CD14-positive monocyte (primary cell): Measurements from ENCODE around the gene TARS1. TPM values are rescaled to one million over a fixed set of nuclear protein-coding genes. Genes with fewer than 3 reads are reported as not detected.

Experiments used
- DNase-seq, 3 donors: peaks; one replicate each; pipeline ENCODE4 v3.0.0-alpha.2; 2011 to 2022
- H2AFZ ChIP-seq: 2 replicates; pipeline ENCODE4 v1.6.0; 2012; ENCODE audit warnings: mild to moderate bottlenecking, low read depth, low read length, inconsistent platforms; ENCODE audit not compliant: insufficient read depth, poor library complexity, severe bottlenecking
- H3K27ac ChIP-seq, 2 donors: 1 replicate in 1 of 2; 2 replicates in 1 of 2; pipeline ENCODE4 v1.5.1; 2012 to 2013; ENCODE audit warnings: low read length in 2 of 2, control low read depth in 1 of 2, inconsistent platforms in 1 of 2, low read depth in 1 of 2, mild to moderate bottlenecking in 1 of 2
- H3K27me3 ChIP-seq, 2 donors: one replicate each; pipeline versions ENCODE4 v1.6.0 to v1.6.1; 2011 to 2013; ENCODE audit warnings: low read length in 2 of 2; ENCODE audit not compliant: control insufficient read depth in 2 of 2, insufficient read depth in 2 of 2
- H3K36me3 ChIP-seq, 2 donors: replicated peaks in 1 of 2; 1 replicate in 1 of 2; 2 replicates in 1 of 2; pipeline versions ENCODE4 v1.5.1 to v1.6.1; 2012 to 2013; ENCODE audit warnings: low read length in 2 of 2, control low read depth in 1 of 2, inconsistent platforms in 1 of 2, mild to moderate bottlenecking in 1 of 2; ENCODE audit not compliant: insufficient read depth in 2 of 2, control insufficient read depth in 1 of 2
- H3K4me1 ChIP-seq, 2 donors: 1 replicate in 1 of 2; 2 replicates in 1 of 2; pipeline versions ENCODE4 v1.5.1 to v1.6.1; 2012 to 2013; ENCODE audit warnings: low read length in 2 of 2, control low read depth in 1 of 2, inconsistent platforms in 1 of 2, mild to moderate bottlenecking in 1 of 2, moderate library complexity in 1 of 2; ENCODE audit not compliant: insufficient read depth in 2 of 2, control insufficient read depth in 1 of 2
- H3K4me2 ChIP-seq: replicated peaks from 2 replicates; pipeline ENCODE3; 2012; ENCODE audit warnings: low read length, moderate library complexity, mild to moderate bottlenecking; ENCODE audit not compliant: poor library complexity, severe bottlenecking; ENCODE audit errors: extremely low read depth
- H3K4me3 ChIP-seq, 3 experiments: fragments of 200-600 bp in 1 of 3; sonication (generic) in 1 of 3; replicated peaks in 1 of 3; 1 replicate in 2 of 3; 2 replicates in 1 of 3; pipeline ENCODE4 v1.5.1; 2011 to 2013; ENCODE audit warnings: low read length in 3 of 3, mild to moderate bottlenecking in 3 of 3, control low read depth in 2 of 3, low read depth in 2 of 3, inconsistent platforms in 1 of 3, moderate library complexity in 1 of 3
- H3K79me2 ChIP-seq: 2 replicates; pipeline ENCODE4 v1.6.0; 2012; ENCODE audit warnings: mild to moderate bottlenecking, control low read depth, inconsistent platforms, low read length, moderate library complexity; ENCODE audit not compliant: insufficient read depth
- H3K9ac ChIP-seq: 2 replicates; pipeline ENCODE4 v1.6.0; 2017; ENCODE audit warnings: low read length, mild to moderate bottlenecking; ENCODE audit not compliant: insufficient read depth, poor library complexity, severe bottlenecking
- H3K9me3 ChIP-seq, 2 donors: replicated peaks in 1 of 2; 1 replicate in 1 of 2; 2 replicates in 1 of 2; pipeline versions ENCODE4 v1.5.1 to v1.6.1; 2012 to 2013; ENCODE audit warnings: low read length in 2 of 2, control low read depth in 1 of 2; ENCODE audit not compliant: control insufficient read depth in 1 of 2, insufficient read depth in 1 of 2
- H4K20me1 ChIP-seq: 2 replicates; pipeline ENCODE4 v1.6.0; 2012; ENCODE audit warnings: mild to moderate bottlenecking, low read length, control low read depth, moderate library complexity; ENCODE audit not compliant: insufficient read depth
- H3K27ac Mint-ChIP-seq, 7 donors: one replicate each; pipeline ENCODE4 v1.8.0; 2020; ENCODE audit warnings: mild to moderate bottlenecking in 7 of 7, mixed read lengths in 7 of 7, moderate library complexity in 6 of 7, inconsistent platforms in 2 of 7
- H3K27me3 Mint-ChIP-seq, 3 donors: one replicate each; pipeline ENCODE4 v1.8.0; 2021 to 2022; ENCODE audit warnings: low read depth in 3 of 3, mild to moderate bottlenecking in 3 of 3, mixed read lengths in 3 of 3, moderate library complexity in 3 of 3, inconsistent platforms in 1 of 3
- H3K36me3 Mint-ChIP-seq, 2 donors: one replicate each; pipeline ENCODE4 v1.8.0; 2020; ENCODE audit warnings: mixed read lengths in 2 of 2, inconsistent platforms in 1 of 2, mild to moderate bottlenecking in 1 of 2
- H3K4me1 Mint-ChIP-seq: one replicate; pipeline ENCODE4 v1.8.0; 2020; ENCODE audit warnings: mild to moderate bottlenecking, mixed read lengths
- H3K4me3 Mint-ChIP-seq, 2 donors: one replicate each; pipeline ENCODE4 v1.8.0; 2020; ENCODE audit warnings: mild to moderate bottlenecking in 2 of 2, mixed read lengths in 2 of 2, moderate library complexity in 1 of 2
- H3K9me3 Mint-ChIP-seq, 7 donors: one replicate each; pipeline ENCODE4 v1.8.0; 2020 to 2022; ENCODE audit warnings: mixed read lengths in 7 of 7, mild to moderate bottlenecking in 6 of 7, moderate library complexity in 6 of 7, inconsistent platforms in 2 of 7
- CTCF ChIP-seq: fragments of 200-600 bp; IDR thresholded peaks from one replicate; pipeline ENCODE4 v1.8.0; 2022; ENCODE audit warnings: antibody characterized with exemption, mild to moderate bottlenecking
- WGBS: methylation state at CpG from one replicate; pipeline ENCODE4 v1.1.5; 2013; ENCODE audit warnings: missing lambda C conversion rate; ENCODE audit not compliant: insufficient coverage; 5-methylcytosine and 5-hydroxymethylcytosine counted together
- intact Hi-C, 2 donors: fragments of 100-400 bp; cut with micrococcal nuclease; formaldehyde crosslinking; loops; one replicate each; pipeline versions ENCODE4 v1.15.0 to v1.15.1; 2023
- polyA plus RNA-seq, 3 donors: library from polyadenylated mRNA; depleted of rRNA in 1 of 3; unstranded in 2 of 3; stranded (reverse) in 1 of 3; fragments of 300-500 nt in 2 of 3; fragments of >200 nt in 1 of 3; fragmentation: Illumina TruSeq in 2 of 3; gene quantifications; 1 replicate in 2 of 3; 2 replicates in 1 of 3; pipeline ENCODE4 v1.2.3, GENCODE V29; 2012 to 2021

Gene TARS1
- polyA plus RNA-seq, 3 donors = 10.6 to 47.8 (median 39.8) TPM

GRCh38 chr5:33444542-33444941 lies 3.8 kb downstream of the TARS1 start:
- Mint-ChIP-seq H3K9me3 (no peaks in the 10 kb centered on the region), H3K4me3 (no peak overlapping the region), H3K36me3 (peaks cover 38 to 44% of the 10 kb centered on the region in 2 donors), H3K27me3 (peaks cover 0 to 2% (median 0%) of the 10 kb centered on the region in 3 donors), H3K27ac (no peak overlapping the region), H3K4me1 (peaks cover 9% of the 10 kb centered on the region)
- Histone ChIP-seq H3K27me3 (no peaks in the 10 kb centered on the region), H3K9ac (no peak overlapping the region), H2AFZ (no peak overlapping the region), H3K27ac (no peak overlapping the region), H3K4me2 (no peak overlapping the region), H3K9me3 (no peaks in the 10 kb centered on the region), H3K4me3 (no peak overlapping the region), H3K36me3 (peaks cover 42 to 48% of the 10 kb centered on the region in 2 donors), H3K79me2 (peaks cover 82% of the 10 kb centered on the region), H4K20me1 (peaks cover 57% of the 10 kb centered on the region), H3K4me1 (peaks cover 15 to 27% of the 10 kb centered on the region in 2 donors)
- intact Hi-C loops = loop anchor here (10.0 kb wide), 2 partner anchors 1480 to 1490 kb away; partner anchors contain the start of gene DNAJC21 (in 1 of the 2)
- TF ChIP-seq CTCF = no peak
- 100% methylated on average over 1 of the region's 4 CpGs for WGBS
- no peak for DNase-seq

GRCh38 chr5:33445798-33446197 lies 5.0 kb downstream of the TARS1 start:
- Histone ChIP-seq H3K9ac (no peak overlapping the region), H3K27ac (peak overlapping the region in 1 of 2 donors; percentile 30), H3K36me3 (peaks cover 54 to 60% of the 10 kb centered on the region in 2 donors), H3K4me1 (peaks cover 10 to 19% of the 10 kb centered on the region in 2 donors), H3K79me2 (peaks cover 75% of the 10 kb centered on the region), H3K4me2 (no peak overlapping the region), H4K20me1 (peaks cover 57% of the 10 kb centered on the region), H2AFZ (no peak overlapping the region), H3K9me3 (no peaks in the 10 kb centered on the region), H3K4me3 (no peak overlapping the region), H3K27me3 (no peaks in the 10 kb centered on the region)
- no peak overlapping the region for H3K27ac Mint-ChIP-seq
- H3K9me3 Mint-ChIP-seq = no peaks in the 10 kb centered on the region
- TF ChIP-seq CTCF = no peak
- intact Hi-C loops = loop anchor here (10.0 kb wide), 2 partner anchors 1479 to 1489 kb away; partner anchors contain the start of gene DNAJC21 (in 1 of the 2)
- H3K36me3 Mint-ChIP-seq = peaks cover 39 to 47% of the 10 kb centered on the region in 2 donors
- no peak overlapping the region for H3K4me3 Mint-ChIP-seq
- H3K4me1 Mint-ChIP-seq = peaks cover 9% of the 10 kb centered on the region
- H3K27me3 Mint-ChIP-seq = peaks cover 0 to 2% (median 0%) of the 10 kb centered on the region in 3 donors
- no peak for DNase-seq
